K562 (cell line): ENCODE measurements around the gene NHLH2. TPM values are rescaled to one million over a fixed set of nuclear protein-coding genes. Genes with fewer than 3 reads are reported as not detected.

Source experiments
- FOXK1 ChIP-seq: sonication (generic); formaldehyde crosslinking; IDR thresholded peaks from 2 replicates; pipeline ENCODE4 v1.8.0; 2022; ENCODE audit warnings: missing genetic modification reagents, mild to moderate bottlenecking, borderline replicate concordance
- POLR2G ChIP-seq: fragments of 200-400 bp; formaldehyde crosslinking; IDR thresholded peaks from 2 replicates; pipeline ENCODE4 v1.6.1; 2017; ENCODE audit warnings: low read depth, mild to moderate bottlenecking, antibody characterized with exemption, low read length, moderate library complexity
- SAP30 ChIP-seq: fragments of 200-600 bp; sonication (generic); IDR thresholded peaks from 2 replicates; pipeline ENCODE4 v1.6.1; 2012; ENCODE audit warnings: borderline replicate concordance, low read depth, mild to moderate bottlenecking, moderate library complexity, low read length, control low read depth, inconsistent platforms; ENCODE audit not compliant: insufficient read depth, poor library complexity, severe bottlenecking
- ZNF407 ChIP-seq: fragments of 450-650 bp; IDR thresholded peaks from 2 replicates; pipeline ENCODE4 v1.6.1; 2016; ENCODE audit warnings: low read depth
- polyA plus RNA-seq, 8 experiments: library from polyadenylated mRNA; depleted of rRNA in 4 of 8; stranded (reverse) in 5 of 8; unstranded in 3 of 8; fragments of >200 nt; fragmentation: Nextera tagmentation in 2 of 8; fragmentation: Illumina TruSeq in 1 of 8; extraction: Ambion mirVana in 2 of 8; extraction: Trizol in 1 of 8; gene quantifications; 2 replicates each; pipeline versions ENCODE4 v1.2.1 to v1.2.3, GENCODE V29; 2011 to 2014; ENCODE audit warnings: inconsistent platforms in 1 of 8, missing spikeins in 1 of 8
- total RNA-seq, 7 experiments: library from RNA; depleted of rRNA in 6 of 7; stranded (reverse); fragments of >200 nt in 6 of 7; fragmentation: Illumina TruSeq in 2 of 7; extraction: Trizol in 2 of 7; gene quantifications; 2 replicates each; pipeline versions ENCODE4 v1.2.1 to v1.2.3, GENCODE V29; 2011 to 2021; ENCODE audit warnings: low replicate concordance in 1 of 7

The NHLH2 gene
- total and polyA plus RNA-seq, 9 of the 15 experiments (the other 6 are each of a cell fraction or from before 2014, with no cell fraction given), result not detected

DNA sequence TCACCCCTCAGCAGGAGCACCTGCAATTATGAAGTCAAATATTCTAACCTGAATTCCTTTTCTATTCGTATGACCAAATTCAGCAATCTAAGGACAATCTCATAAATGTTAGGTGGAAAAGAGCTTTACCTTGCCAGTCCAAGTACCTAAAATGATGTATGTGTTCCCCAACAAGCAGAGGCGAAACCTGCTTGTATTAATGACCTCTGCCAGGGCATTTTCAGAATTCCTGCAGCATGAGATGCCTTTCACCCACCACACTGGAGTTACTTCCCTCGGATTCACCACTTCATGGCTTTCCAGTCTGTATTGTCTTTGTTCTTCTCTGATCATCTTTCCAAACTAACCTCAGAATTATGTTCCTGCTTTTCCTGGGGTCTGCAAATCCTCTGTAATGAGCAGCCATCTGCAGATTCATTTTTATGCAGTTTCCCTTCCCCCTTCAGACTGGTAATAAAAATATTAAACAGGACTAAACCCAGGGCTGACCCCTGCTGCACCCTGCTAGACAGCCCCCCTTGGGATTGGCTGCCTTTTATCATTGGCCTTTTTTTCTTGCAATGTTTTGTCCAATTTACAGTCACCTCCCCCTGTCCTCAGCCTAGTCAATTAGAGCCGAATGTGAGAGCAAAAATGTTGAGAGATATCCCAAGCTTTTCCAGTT is 45.8 kb downstream of the NHLH2 start (continued):
- TF ChIP-seq ZNF407 (no peak), FOXK1 (CRISPR knock-in tag) (no peak), POLR2G (no peak), SAP30 (no peak)
